ELF-1 (cell line): ENCODE measurements around the gene FAM89B.
A peak's percentile ranks its signal among the peaks of the same experiment; 100 is the strongest.

Experiments
- DNase-seq: peaks from one replicate; pipeline ENCODE4 v3.0.0-alpha.2; 2016; ENCODE audit warnings: low read depth, low spot score

The FAM89B gene

GRCh38 chr11:65573391-65574079 lies 1.2 kb downstream of the FAM89B start:
- DNase-seq, result no peak

GRCh38 chr11:65574109-65574810 lies 1.9 kb downstream of the FAM89B start:
- peak; percentile 90 for DNase-seq

GRCh38 chr11:65574811-65575567 lies 2.7 kb downstream of the FAM89B start:
- DNase-seq, result peak; percentile 57

- no peak for DNase-seq
These were observed 3.4 kb downstream of the FAM89B start, which contains the start of gene EHBP1L1 for GRCh38 chr11:65575568-65576231. EHBP1L1 (plus strand) TSS chr11:65576053; CDS start chr11:65576303, 250 bp downstream.

- no peak for DNase-seq
These were observed 4.0 kb downstream of the FAM89B start for GRCh38 chr11:65576232-65576866.

GRCh38 chr11:65576867-65577755 lies 4.8 kb downstream of the FAM89B start:
- DNase-seq, result no peak

GRCh38 chr11:65577756-65578109 lies 5.4 kb downstream of the FAM89B start:
- no peak for DNase-seq

GRCh38 chr11:65578134-65578533 lies 5.8 kb downstream of the FAM89B start:
- DNase-seq, result no peak

- DNase-seq, result no peak
These were observed 6.3 kb downstream of the FAM89B start for GRCh38 chr11:65578667-65579066.

GRCh38 chr11:65579291-65579690 lies 7.0 kb downstream of the FAM89B start:
- DNase-seq, result no peak

GRCh38 chr11:65580031-65580692 lies 7.8 kb downstream of the FAM89B start:
- DNase-seq, result no peak

GRCh38 chr11:65580756-65581155 lies 8.4 kb downstream of the FAM89B start:
- no peak for DNase-seq

GRCh38 chr11:65581928-65582327 lies 9.6 kb downstream of the FAM89B start:
- DNase-seq, result no peak

- DNase-seq, result no peak
These were observed 11.3 kb downstream of the FAM89B start for GRCh38 chr11:65583589-65583988.

GRCh38 chr11:65584106-65584505 lies 11.8 kb downstream of the FAM89B start:
- no peak for DNase-seq

- DNase-seq, result no peak
These were observed 12.4 kb downstream of the FAM89B start for GRCh38 chr11:65584723-65585171.

- no peak for DNase-seq
These were observed 13.3 kb downstream of the FAM89B start for GRCh38 chr11:65585396-65586246.

GRCh38 chr11:65586247-65586630 lies 13.9 kb downstream of the FAM89B start:
- DNase-seq, result no peak

- DNase-seq, result peak; percentile 53
These were observed 14.3 kb downstream of the FAM89B start for GRCh38 chr11:65586676-65587075.
